CD14-positive monocyte (primary cell): ENCODE results near the gene KIAA0753. TPM values are rescaled to one million over a fixed set of nuclear protein-coding genes. Genes with fewer than 3 reads are reported as not detected.

ENCODE experiments used
- DNase-seq, 3 donors: peaks; one replicate each; pipeline ENCODE4 v3.0.0-alpha.2; 2011 to 2022
- H2AFZ ChIP-seq: 2 replicates; pipeline ENCODE4 v1.6.0; 2012; ENCODE audit warnings: mild to moderate bottlenecking, low read depth, low read length, inconsistent platforms; ENCODE audit not compliant: insufficient read depth, poor library complexity, severe bottlenecking
- H3K27ac ChIP-seq, 2 donors: 1 replicate in 1 of 2; 2 replicates in 1 of 2; pipeline ENCODE4 v1.5.1; 2012 to 2013; ENCODE audit warnings: low read length in 2 of 2, control low read depth in 1 of 2, inconsistent platforms in 1 of 2, low read depth in 1 of 2, mild to moderate bottlenecking in 1 of 2
- H3K27me3 ChIP-seq, 2 donors: one replicate each; pipeline versions ENCODE4 v1.6.0 to v1.6.1; 2011 to 2013; ENCODE audit warnings: low read length in 2 of 2; ENCODE audit not compliant: control insufficient read depth in 2 of 2, insufficient read depth in 2 of 2
- H3K36me3 ChIP-seq, 2 donors: replicated peaks in 1 of 2; 1 replicate in 1 of 2; 2 replicates in 1 of 2; pipeline versions ENCODE4 v1.5.1 to v1.6.1; 2012 to 2013; ENCODE audit warnings: low read length in 2 of 2, control low read depth in 1 of 2, inconsistent platforms in 1 of 2, mild to moderate bottlenecking in 1 of 2; ENCODE audit not compliant: insufficient read depth in 2 of 2, control insufficient read depth in 1 of 2
- H3K4me1 ChIP-seq, 2 donors: 1 replicate in 1 of 2; 2 replicates in 1 of 2; pipeline versions ENCODE4 v1.5.1 to v1.6.1; 2012 to 2013; ENCODE audit warnings: low read length in 2 of 2, control low read depth in 1 of 2, inconsistent platforms in 1 of 2, mild to moderate bottlenecking in 1 of 2, moderate library complexity in 1 of 2; ENCODE audit not compliant: insufficient read depth in 2 of 2, control insufficient read depth in 1 of 2
- H3K4me2 ChIP-seq: replicated peaks from 2 replicates; pipeline ENCODE3; 2012; ENCODE audit warnings: low read length, moderate library complexity, mild to moderate bottlenecking; ENCODE audit not compliant: poor library complexity, severe bottlenecking; ENCODE audit errors: extremely low read depth
- H3K4me3 ChIP-seq, 3 experiments: fragments of 200-600 bp in 1 of 3; sonication (generic) in 1 of 3; replicated peaks in 1 of 3; 1 replicate in 2 of 3; 2 replicates in 1 of 3; pipeline ENCODE4 v1.5.1; 2011 to 2013; ENCODE audit warnings: low read length in 3 of 3, mild to moderate bottlenecking in 3 of 3, control low read depth in 2 of 3, low read depth in 2 of 3, inconsistent platforms in 1 of 3, moderate library complexity in 1 of 3
- H3K79me2 ChIP-seq: 2 replicates; pipeline ENCODE4 v1.6.0; 2012; ENCODE audit warnings: mild to moderate bottlenecking, control low read depth, inconsistent platforms, low read length, moderate library complexity; ENCODE audit not compliant: insufficient read depth
- H3K9ac ChIP-seq: 2 replicates; pipeline ENCODE4 v1.6.0; 2017; ENCODE audit warnings: low read length, mild to moderate bottlenecking; ENCODE audit not compliant: insufficient read depth, poor library complexity, severe bottlenecking
- H3K9me3 ChIP-seq, 2 donors: replicated peaks in 1 of 2; 1 replicate in 1 of 2; 2 replicates in 1 of 2; pipeline versions ENCODE4 v1.5.1 to v1.6.1; 2012 to 2013; ENCODE audit warnings: low read length in 2 of 2, control low read depth in 1 of 2; ENCODE audit not compliant: control insufficient read depth in 1 of 2, insufficient read depth in 1 of 2
- H4K20me1 ChIP-seq: 2 replicates; pipeline ENCODE4 v1.6.0; 2012; ENCODE audit warnings: mild to moderate bottlenecking, low read length, control low read depth, moderate library complexity; ENCODE audit not compliant: insufficient read depth
- H3K27ac Mint-ChIP-seq, 7 donors: one replicate each; pipeline ENCODE4 v1.8.0; 2020; ENCODE audit warnings: mild to moderate bottlenecking in 7 of 7, mixed read lengths in 7 of 7, moderate library complexity in 6 of 7, inconsistent platforms in 2 of 7
- H3K27me3 Mint-ChIP-seq, 3 donors: one replicate each; pipeline ENCODE4 v1.8.0; 2021 to 2022; ENCODE audit warnings: low read depth in 3 of 3, mild to moderate bottlenecking in 3 of 3, mixed read lengths in 3 of 3, moderate library complexity in 3 of 3, inconsistent platforms in 1 of 3
- H3K36me3 Mint-ChIP-seq, 2 donors: one replicate each; pipeline ENCODE4 v1.8.0; 2020; ENCODE audit warnings: mixed read lengths in 2 of 2, inconsistent platforms in 1 of 2, mild to moderate bottlenecking in 1 of 2
- H3K4me1 Mint-ChIP-seq: one replicate; pipeline ENCODE4 v1.8.0; 2020; ENCODE audit warnings: mild to moderate bottlenecking, mixed read lengths
- H3K4me3 Mint-ChIP-seq, 2 donors: one replicate each; pipeline ENCODE4 v1.8.0; 2020; ENCODE audit warnings: mild to moderate bottlenecking in 2 of 2, mixed read lengths in 2 of 2, moderate library complexity in 1 of 2
- H3K9me3 Mint-ChIP-seq, 7 donors: one replicate each; pipeline ENCODE4 v1.8.0; 2020 to 2022; ENCODE audit warnings: mixed read lengths in 7 of 7, mild to moderate bottlenecking in 6 of 7, moderate library complexity in 6 of 7, inconsistent platforms in 2 of 7
- CTCF ChIP-seq: fragments of 200-600 bp; IDR thresholded peaks from one replicate; pipeline ENCODE4 v1.8.0; 2022; ENCODE audit warnings: antibody characterized with exemption, mild to moderate bottlenecking
- WGBS: methylation state at CpG from one replicate; pipeline ENCODE4 v1.1.5; 2013; ENCODE audit warnings: missing lambda C conversion rate; ENCODE audit not compliant: insufficient coverage; 5-methylcytosine and 5-hydroxymethylcytosine counted together
- intact Hi-C, 2 donors: fragments of 100-400 bp; cut with micrococcal nuclease; formaldehyde crosslinking; loops; one replicate each; pipeline versions ENCODE4 v1.15.0 to v1.15.1; 2023
- polyA plus RNA-seq, 3 donors: library from polyadenylated mRNA; depleted of rRNA in 1 of 3; unstranded in 2 of 3; stranded (reverse) in 1 of 3; fragments of 300-500 nt in 2 of 3; fragments of >200 nt in 1 of 3; fragmentation: Illumina TruSeq in 2 of 3; gene quantifications; 1 replicate in 2 of 3; 2 replicates in 1 of 3; pipeline ENCODE4 v1.2.3, GENCODE V29; 2012 to 2021

KIAA0753 gene
- polyA plus RNA-seq, 3 donors, result 1.7 to 6.6 (median 3.5) TPM

- H3K4me3 ChIP-seq, result peak within 1 kb of the TSS; percentile 75 to 96 (median 95)
- peak; percentile 96 to 97 (median 96) for DNase-seq
- peak within 1 kb of the TSS; percentile 90 for H3K9ac ChIP-seq
- no peaks in the 10 kb centered on the region for H3K9me3 ChIP-seq
- Mint-ChIP-seq H3K9me3 (peaks cover 0 to 14% (median 3%) of the 10 kb centered on the region in 7 donors), H3K4me1 (peaks cover 52% of the 10 kb centered on the region), H3K4me3 (peak within 1 kb of the TSS; percentile 96 to 99), H3K36me3 (peaks cover 44 to 48% of the 10 kb centered on the region in 2 donors), H3K27me3 (peaks cover 41 to 44% (median 42%) of the 10 kb centered on the region in 3 donors), H3K27ac (peak within 1 kb of the TSS; percentile 98 to 100 (median 99))
- no peak for TF ChIP-seq CTCF
- peak within 1 kb of the TSS; percentile 93 for H3K4me2 ChIP-seq
- peak within 1 kb of the TSS; percentile 99 for H2AFZ ChIP-seq
- H3K79me2 ChIP-seq, result peaks cover 32% of the 10 kb centered on the region
- peaks cover 29 to 41% of the 10 kb centered on the region in 2 donors for H3K4me1 ChIP-seq
- under 1% methylated on average over 32 of the region's 35 CpGs for WGBS
- peaks cover 23% of the 10 kb centered on the region for H4K20me1 ChIP-seq
- peak within 1 kb of the TSS; percentile 91 to 99 for H3K27ac ChIP-seq
- peaks cover 0 to 31% of the 10 kb centered on the region in 2 donors for H3K36me3 ChIP-seq
- intact Hi-C loops, result loop anchor here in 1 of 2 donors (5.0 kb wide), 1 partner anchor 361 kb away; the partner anchor contains the start of gene RNASEK
- peaks cover 36 to 42% of the 10 kb centered on the region in 2 donors for H3K27me3 ChIP-seq
These were observed 10.9 kb upstream of the KIAA0753 start, which contains the start of the genes C17orf100 and MED31 for GRCh38 chr17:6651354-6651918. Gene C17orf100 (plus strand): TSS chr17:6651762. CDS start chr17:6651914, 152 bp downstream. Gene MED31 (minus strand): TSS chr17:6651605. CDS start chr17:6651528, 77 bp downstream.

GRCh38 chr17:6648181-6648580 is 7.7 kb upstream of the KIAA0753 start:
- Histone ChIP-seq H3K27me3 (peaks cover 10 to 13% of the 10 kb centered on the region in 2 donors), H3K36me3 (peaks cover 17 to 62% of the 10 kb centered on the region in 2 donors), H3K27ac (no peak overlapping the region), H2AFZ (no peak overlapping the region), H3K4me2 (no peak overlapping the region), H3K79me2 (peaks cover 46% of the 10 kb centered on the region), H3K4me3 (no peak overlapping the region), H3K9ac (no peak overlapping the region), H3K4me1 (peaks cover 18 to 20% of the 10 kb centered on the region in 2 donors), H3K9me3 (no peaks in the 10 kb centered on the region), H4K20me1 (peaks cover 44% of the 10 kb centered on the region)
- Mint-ChIP-seq H3K27ac (peak overlapping the region in 2 of 7 donors; percentile 4 to 73), H3K9me3 (peaks cover 0 to 8% (median 0%) of the 10 kb centered on the region in 7 donors), H3K36me3 (peaks cover 57 to 60% of the 10 kb centered on the region in 2 donors), H3K27me3 (peaks cover 11 to 13% (median 12%) of the 10 kb centered on the region in 3 donors), H3K4me1 (peaks cover 28% of the 10 kb centered on the region), H3K4me3 (no peak overlapping the region)
- intact Hi-C loops, result loop anchor here (1.0 to 10.0 kb wide), 2 partner anchors 173 to 175 kb away; no protein-coding TSS in a partner anchor
- TF ChIP-seq CTCF, result peak; percentile 22
- DNase-seq, result no peak
